Mesothelial cell of epicardium (in vitro differentiated cells): Measurements from ENCODE around the gene TMEM200C. TPM values are rescaled to one million over a fixed set of nuclear protein-coding genes. Genes with fewer than 3 reads are reported as not detected.
A peak's percentile ranks its signal among the peaks of the same experiment; 100 is the strongest.

ENCODE experiments used
- DNase-seq, 2 experiments: peaks; one replicate each; pipeline ENCODE4 v3.0.0; 2021; ENCODE audit warnings: low spot score in 2 of 2; ENCODE audit not compliant: unreplicated experiment in 2 of 2
- H3K27ac Mint-ChIP-seq: 2 replicates; pipeline ENCODE4 v1.8.0; 2021; ENCODE audit warnings: mixed read lengths
- H3K27me3 Mint-ChIP-seq: 2 replicates; pipeline ENCODE4 v1.8.0; 2021; ENCODE audit warnings: low read depth, mixed read lengths
- H3K36me3 Mint-ChIP-seq: 2 replicates; pipeline ENCODE4 v1.8.0; 2021; ENCODE audit warnings: mixed read lengths
- H3K4me1 Mint-ChIP-seq: 2 replicates; pipeline ENCODE4 v1.8.0; 2021; ENCODE audit warnings: mixed read lengths
- H3K4me3 Mint-ChIP-seq: 2 replicates; pipeline ENCODE4 v1.8.0; 2021; ENCODE audit warnings: mild to moderate bottlenecking, moderate library complexity, mixed read lengths
- H3K9me3 Mint-ChIP-seq: 2 replicates; pipeline ENCODE4 v1.8.0; 2021; ENCODE audit warnings: mixed read lengths
- CTCF ChIP-seq: fragments of 200-600 bp; sonication (generic); IDR thresholded peaks from one replicate; pipeline ENCODE4 v1.5.0; 2021; ENCODE audit warnings: antibody characterized with exemption; ENCODE audit not compliant: unreplicated experiment
- total RNA-seq: library from RNA; stranded (reverse); gene quantifications from 3 replicates; pipeline ENCODE4 v1.2.1, GENCODE V29; 2021

The TMEM200C gene
- total RNA-seq, 1 donor from 2014 or later, result 9.5 TPM

GRCh38 chr18:5899835-5900234 lies 4.5 kb upstream of the TMEM200C start:
- Mint-ChIP-seq H3K4me3 (no peak overlapping the region), H3K27me3 (no peaks in the 10 kb centered on the region), H3K27ac (no peak overlapping the region), H3K4me1 (peaks cover 18% of the 10 kb centered on the region), H3K9me3 (peaks cover 4% of the 10 kb centered on the region), H3K36me3 (peaks cover 12% of the 10 kb centered on the region)
- DNase-seq, result no peak
- no peak for TF ChIP-seq CTCF

- Mint-ChIP-seq H3K27me3 (peaks cover 10% of the 10 kb centered on the region), H3K27ac (peak overlapping the region; percentile 54), H3K4me3 (peak overlapping the region; percentile 84), H3K9me3 (no peaks in the 10 kb centered on the region), H3K4me1 (peaks cover 42% of the 10 kb centered on the region), H3K36me3 (peaks cover 10% of the 10 kb centered on the region)
- no peak for TF ChIP-seq CTCF
- peak; percentile 32 to 74 for DNase-seq
These were observed 786 bp upstream of the TMEM200C start for GRCh38 chr18:5895876-5896740.

- DNase-seq, result peak; percentile 21 to 64
- Mint-ChIP-seq H3K36me3 (peaks cover 10% of the 10 kb centered on the region), H3K9me3 (no peaks in the 10 kb centered on the region), H3K27ac (peak overlapping the region; percentile 43), H3K27me3 (peaks cover 10% of the 10 kb centered on the region), H3K4me1 (peaks cover 44% of the 10 kb centered on the region), H3K4me3 (peak overlapping the region; percentile 81)
- TF ChIP-seq CTCF, result no peak
These were observed 567 bp downstream of the TMEM200C start for GRCh38 chr18:5894611-5895298.

GRCh38 chr18:5893956-5894610 lies 1.2 kb downstream of the TMEM200C start:
- peak overlapping the region; percentile 81 for H3K4me3 Mint-ChIP-seq
- DNase-seq, result no peak

More at GRCh38 chr18:5893956-5894610, 1.2 kb downstream of the TMEM200C start:
- Mint-ChIP-seq H3K4me1 (peaks cover 44% of the 10 kb centered on the region), H3K9me3 (no peaks in the 10 kb centered on the region), H3K27me3 (peaks cover 10% of the 10 kb centered on the region), H3K27ac (peak overlapping the region; percentile 43), H3K36me3 (peaks cover 8% of the 10 kb centered on the region)
- no peak for TF ChIP-seq CTCF
